Muscle of leg (tissue), 11 donors: ENCODE results near the gene TKTL1. TPM values are rescaled to one million over a fixed set of nuclear protein-coding genes. Genes with fewer than 3 reads are reported as not detected.

Experiments used
- DNase-seq: peaks from one replicate; pipeline ENCODE4 v3.0.0; 2013
- H3K27ac ChIP-seq: one replicate; pipeline ENCODE4 v1.5.1; 2013; ENCODE audit warnings: mild to moderate bottlenecking, low read length, control low read depth
- H3K27me3 ChIP-seq: one replicate; pipeline ENCODE4 v1.6.1; 2013; ENCODE audit warnings: low read length; ENCODE audit not compliant: control insufficient read depth, insufficient read depth
- H3K36me3 ChIP-seq: one replicate; pipeline ENCODE4 v1.6.1; 2013; ENCODE audit warnings: low read length; ENCODE audit not compliant: control insufficient read depth, insufficient read depth
- H3K4me1 ChIP-seq: one replicate; pipeline ENCODE4 v1.6.1; 2013; ENCODE audit warnings: low read length; ENCODE audit not compliant: control insufficient read depth, insufficient read depth
- H3K4me3 ChIP-seq: one replicate; pipeline ENCODE4 v1.5.1; 2013; ENCODE audit warnings: low read length, control low read depth
- H3K9me3 ChIP-seq: replicated peaks from 2 replicates; pipeline ENCODE4 v1.6.1; 2013; ENCODE audit warnings: low read depth, low read length; ENCODE audit not compliant: control insufficient read depth
- WGBS: methylation state at CpG from one replicate; pipeline ENCODE4 v1.1.5; 2013; ENCODE audit warnings: missing lambda C conversion rate; ENCODE audit not compliant: insufficient coverage; 5-methylcytosine and 5-hydroxymethylcytosine counted together
- polyA plus RNA-seq, 8 donors: library from polyadenylated mRNA; unstranded; fragments of 120-200 nt; gene quantifications; one replicate each; pipeline versions ENCODE4 v1.2.1 to v1.2.3, GENCODE V29; 2013; ENCODE audit warnings: inconsistent platforms in 1 of 8, low replicate concordance in 1 of 8; ENCODE audit not compliant: insufficient read length in 8 of 8, insufficient read depth in 1 of 8
- total RNA-seq: library from RNA; stranded (reverse); fragments of 120-200 nt; gene quantifications from one replicate; pipeline ENCODE4 v1.2.4, GENCODE V29; 2013

TKTL1 gene
- total and polyA plus RNA-seq, 9 donors = 0.15 to 0.73 (median 0.27) TPM

DNA sequence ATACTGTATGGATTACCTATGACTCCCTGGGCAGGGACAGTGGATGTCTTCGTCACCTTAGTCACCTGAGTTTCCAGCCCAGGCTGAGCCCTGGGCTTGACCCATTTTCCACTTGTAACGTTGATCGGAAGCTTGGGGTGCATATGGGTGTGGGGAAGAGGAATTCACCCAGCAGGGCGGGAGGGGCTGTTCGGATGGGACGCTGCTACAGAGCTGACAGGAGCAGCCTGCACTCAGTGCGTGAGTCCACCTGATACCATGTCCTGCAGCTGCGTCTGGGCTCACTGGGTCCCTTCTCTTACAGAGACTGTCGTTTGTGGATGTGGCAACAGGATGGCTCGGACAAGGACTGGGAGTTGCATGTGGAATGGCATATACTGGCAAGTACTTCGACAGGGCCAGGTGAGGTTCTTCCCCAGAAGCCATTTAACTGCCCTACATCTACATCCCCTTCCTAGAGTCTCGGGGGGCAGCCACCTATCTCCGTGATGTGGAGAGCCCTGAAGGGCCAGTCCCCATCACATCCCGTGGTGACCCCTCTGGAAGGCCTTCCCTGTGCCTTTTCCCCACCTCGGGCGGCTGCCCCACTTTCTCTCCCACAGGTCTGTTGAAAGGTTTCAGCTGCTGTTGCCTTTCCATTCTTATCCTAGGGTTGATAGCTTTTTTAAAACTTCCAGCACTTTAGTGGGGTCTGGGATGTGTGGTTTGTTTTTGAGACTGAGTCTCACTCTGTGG, 13.6 kb downstream of the TKTL1 start:
- H3K4me1 ChIP-seq = no peaks in the 10 kb centered on the region
- DNase-seq = no peak
- 75% methylated on average over 9 of the region's 16 CpGs for WGBS

GRCh38 chrX:154310616-154311536, 15.3 kb downstream of the TKTL1 start:
- peaks cover 3% of the 10 kb centered on the region for H3K27me3 ChIP-seq
- H3K36me3 ChIP-seq = no peaks in the 10 kb centered on the region
- no peaks in the 10 kb centered on the region for H3K9me3 ChIP-seq
- DNase-seq = no peak
- no peaks in the 10 kb centered on the region for H3K4me1 ChIP-seq
- no peak overlapping the region for H3K4me3 ChIP-seq
- 69% methylated on average over 13 of the region's 19 CpGs for WGBS
- H3K27ac ChIP-seq = no peak overlapping the region

More for the DNA sequence above, 13.6 kb downstream of the TKTL1 start:
- H3K36me3 ChIP-seq = no peaks in the 10 kb centered on the region
- no peak overlapping the region for H3K27ac ChIP-seq
- H3K4me3 ChIP-seq = no peak overlapping the region
- no peaks in the 10 kb centered on the region for H3K9me3 ChIP-seq
- H3K27me3 ChIP-seq = no peaks in the 10 kb centered on the region

- H3K36me3 ChIP-seq = no peaks in the 10 kb centered on the region
- no peaks in the 10 kb centered on the region for H3K9me3 ChIP-seq
- no peak for DNase-seq
- 100% methylated on average over 2 of the region's 7 CpGs for WGBS
- H3K4me1 ChIP-seq = no peaks in the 10 kb centered on the region
- no peak overlapping the region for H3K4me3 ChIP-seq
- H3K27ac ChIP-seq = no peak overlapping the region
- peaks cover 3% of the 10 kb centered on the region for H3K27me3 ChIP-seq
Observed at GRCh38 chrX:154312116-154312515, 16.5 kb downstream of the TKTL1 start.

DNA sequence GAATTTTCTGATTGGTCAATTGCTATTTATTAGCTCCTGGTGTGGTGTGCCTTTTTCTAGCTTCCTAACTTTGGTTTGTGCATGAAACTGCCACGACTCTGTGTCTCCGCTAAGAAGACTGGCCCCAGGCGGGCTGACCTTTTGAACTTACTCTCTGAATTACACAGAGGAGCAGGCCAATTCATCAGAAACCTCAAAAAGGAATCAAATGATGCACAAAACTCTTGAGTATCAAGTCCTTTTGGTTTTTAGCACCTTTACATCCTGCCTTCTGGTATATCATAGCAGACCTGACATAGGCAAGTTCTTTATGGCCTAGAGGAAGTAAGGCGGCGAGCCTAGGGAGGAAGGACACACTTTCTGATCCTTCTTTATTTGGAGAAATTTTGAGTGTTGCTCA, 17.6 kb downstream of the TKTL1 start:
- H3K27me3 ChIP-seq = peaks cover 3% of the 10 kb centered on the region
- no peak overlapping the region for H3K4me3 ChIP-seq
- 76% methylated on average over 3 of the region's 5 CpGs for WGBS
- no peaks in the 10 kb centered on the region for H3K9me3 ChIP-seq
- peaks cover 2% of the 10 kb centered on the region for H3K4me1 ChIP-seq
- H3K27ac ChIP-seq = no peak overlapping the region
- no peak for DNase-seq
- no peaks in the 10 kb centered on the region for H3K36me3 ChIP-seq

GRCh38 chrX:154315416-154315815, 19.8 kb downstream of the TKTL1 start:
- DNase-seq = no peak
- 84% methylated on average over 3 of the region's 3 CpGs for WGBS
- Histone ChIP-seq H3K27ac (no peak overlapping the region), H3K4me1 (peaks cover 2% of the 10 kb centered on the region), H3K4me3 (no peak overlapping the region), H3K27me3 (peaks cover 3% of the 10 kb centered on the region), H3K36me3 (no peaks in the 10 kb centered on the region), H3K9me3 (no peaks in the 10 kb centered on the region)

GRCh38 chrX:154317391-154317995, 21.9 kb downstream of the TKTL1 start:
- Histone ChIP-seq H3K4me1 (peaks cover 2% of the 10 kb centered on the region), H3K9me3 (no peaks in the 10 kb centered on the region), H3K4me3 (no peak overlapping the region), H3K36me3 (no peaks in the 10 kb centered on the region), H3K27ac (no peak overlapping the region), H3K27me3 (peaks cover 5% of the 10 kb centered on the region)
- 31% methylated on average over 7 of the region's 7 CpGs for WGBS
- DNase-seq = peak; percentile 41

- no peak overlapping the region for H3K27ac ChIP-seq
- no peaks in the 10 kb centered on the region for H3K9me3 ChIP-seq
- no peaks in the 10 kb centered on the region for H3K36me3 ChIP-seq
- DNase-seq = no peak
- WGBS = 75% methylated on average over 9 of the region's 11 CpGs
- H3K4me1 ChIP-seq = peaks cover 2% of the 10 kb centered on the region
- no peak overlapping the region for H3K4me3 ChIP-seq
- H3K27me3 ChIP-seq = peaks cover 7% of the 10 kb centered on the region
Observed at GRCh38 chrX:154320406-154320805, 24.8 kb downstream of the TKTL1 start.

DNA sequence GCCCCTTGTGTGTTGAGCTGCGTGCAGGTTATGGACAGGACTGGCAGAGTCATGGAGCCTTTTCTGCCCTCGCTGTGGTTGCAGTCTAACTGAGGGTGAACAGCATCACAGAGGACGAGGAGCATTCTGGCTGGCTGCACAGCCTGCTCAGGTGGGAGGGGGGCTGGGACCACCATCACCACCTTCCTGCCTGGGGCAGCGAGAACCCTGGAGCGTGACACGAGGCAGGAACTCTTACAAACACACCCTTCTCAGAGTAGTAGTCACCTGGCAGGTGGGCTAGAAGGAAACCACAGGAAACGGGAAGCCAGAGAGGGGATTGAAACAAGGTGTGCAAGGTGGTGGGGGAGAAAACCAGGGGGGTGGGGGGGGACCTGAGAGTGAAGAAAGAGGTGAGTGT, 25.6 kb downstream of the TKTL1 start:
- peaks cover 5% of the 10 kb centered on the region for H3K27me3 ChIP-seq
- WGBS = 75% methylated on average over 2 of the region's 7 CpGs
- no peak overlapping the region for H3K4me3 ChIP-seq
- DNase-seq = no peak
- peaks cover 8% of the 10 kb centered on the region for H3K4me1 ChIP-seq
- no peak overlapping the region for H3K27ac ChIP-seq
- no peaks in the 10 kb centered on the region for H3K9me3 ChIP-seq
- no peaks in the 10 kb centered on the region for H3K36me3 ChIP-seq

DNA sequence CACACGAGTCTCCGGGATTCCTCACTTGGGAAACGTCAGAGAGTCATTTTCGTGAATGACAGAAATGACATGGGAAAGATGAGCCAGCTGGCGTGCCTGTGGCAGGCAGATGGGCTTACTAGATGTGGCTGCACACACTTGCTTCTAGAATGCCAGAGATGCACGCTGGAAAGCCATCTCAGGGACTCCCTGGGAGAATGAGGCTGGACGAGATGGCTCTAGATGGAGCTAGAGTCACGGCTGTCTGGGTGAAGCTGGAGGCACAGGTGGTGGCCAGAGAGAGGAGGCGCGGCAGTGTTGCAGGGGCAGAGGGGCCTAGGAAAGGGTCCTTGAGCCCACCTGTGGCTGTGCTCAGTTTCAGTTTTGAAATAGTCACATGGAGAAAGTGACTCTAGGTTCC, 26.0 kb downstream of the TKTL1 start:
- Histone ChIP-seq H3K4me3 (no peak overlapping the region), H3K27me3 (peaks cover 5% of the 10 kb centered on the region), H3K9me3 (no peaks in the 10 kb centered on the region), H3K27ac (no peak overlapping the region), H3K36me3 (no peaks in the 10 kb centered on the region), H3K4me1 (peaks cover 11% of the 10 kb centered on the region)
- WGBS = 61% methylated on average over 10 of the region's 10 CpGs
- no peak for DNase-seq

GRCh38 chrX:154322890-154323289, 27.3 kb downstream of the TKTL1 start:
- Histone ChIP-seq H3K9me3 (no peaks in the 10 kb centered on the region), H3K27ac (no peak overlapping the region), H3K4me3 (no peak overlapping the region), H3K4me1 (peaks cover 20% of the 10 kb centered on the region), H3K27me3 (peaks cover 5% of the 10 kb centered on the region), H3K36me3 (no peaks in the 10 kb centered on the region)
- DNase-seq = no peak
- WGBS = 73% methylated on average over 10 of the region's 10 CpGs
